ENCODE results near the gene DGKH. TPM values are rescaled to one million over a fixed set of nuclear protein-coding genes. Genes with fewer than 3 reads are reported as not detected.

Gene DGKH
- total and polyA plus RNA-seq, 2 donors from 2014 or later = 1.7 to 28.8 TPM

GRCh38 chr13:42255886-42256285, 207.4 kb downstream of the DGKH start:
- TF ChIP-seq, protein P1, sequence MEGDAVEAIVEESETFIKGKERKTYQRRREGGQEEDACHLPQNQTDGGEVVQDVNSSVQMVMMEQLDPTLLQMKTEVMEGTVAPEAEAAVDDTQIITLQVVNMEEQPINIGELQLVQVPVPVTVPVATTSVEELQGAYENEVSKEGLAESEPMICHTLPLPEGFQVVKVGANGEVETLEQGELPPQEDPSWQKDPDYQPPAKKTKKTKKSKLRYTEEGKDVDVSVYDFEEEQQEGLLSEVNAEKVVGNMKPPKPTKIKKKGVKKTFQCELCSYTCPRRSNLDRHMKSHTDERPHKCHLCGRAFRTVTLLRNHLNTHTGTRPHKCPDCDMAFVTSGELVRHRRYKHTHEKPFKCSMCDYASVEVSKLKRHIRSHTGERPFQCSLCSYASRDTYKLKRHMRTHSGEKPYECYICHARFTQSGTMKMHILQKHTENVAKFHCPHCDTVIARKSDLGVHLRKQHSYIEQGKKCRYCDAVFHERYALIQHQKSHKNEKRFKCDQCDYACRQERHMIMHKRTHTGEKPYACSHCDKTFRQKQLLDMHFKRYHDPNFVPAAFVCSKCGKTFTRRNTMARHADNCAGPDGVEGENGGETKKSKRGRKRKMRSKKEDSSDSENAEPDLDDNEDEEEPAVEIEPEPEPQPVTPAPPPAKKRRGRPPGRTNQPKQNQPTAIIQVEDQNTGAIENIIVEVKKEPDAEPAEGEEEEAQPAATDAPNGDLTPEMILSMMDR (IDR thresholded peaks at IDR 0.05; ENCODE audit: borderline replicate concordance, extremely low read depth, insufficient read depth) = no peak
- H3K36me3 ChIP-seq (ENCODE audit: control insufficient read depth in 2 of 3, insufficient read depth in 3 of 3, low read length in 3 of 3) = no peaks in the 10 kb centered on the region
- H3K27ac ChIP-seq (ENCODE audit: low read depth in 2 of 2, low read length in 2 of 2) = no peak overlapping the region
- no peak overlapping the region for H3K4me3 ChIP-seq (ENCODE audit: low read length in 3 of 3)
- DNase-seq = no peak
- H3K9me3 ChIP-seq (ENCODE audit: control insufficient read depth in 2 of 3, insufficient read depth in 1 of 3, low read length in 3 of 3) = no peaks in the 10 kb centered on the region
- FAIRE-seq = no peak
- intact Hi-C loops (cut with DNase I) = no loop called here
- no peak overlapping the region for H3K9ac ChIP-seq (ENCODE audit: low read length in 3 of 3)
- H3K27me3 ChIP-seq (ENCODE audit: control insufficient read depth, insufficient read depth, low read length) = no peaks in the 10 kb centered on the region
- H3K4me1 ChIP-seq (ENCODE audit: control insufficient read depth in 2 of 3, insufficient read depth in 2 of 3, low read depth in 1 of 3, low read length in 3 of 3) = no peaks in the 10 kb centered on the region

- no peak for DNase-seq
- Histone ChIP-seq H3K27ac (ENCODE audit: low read depth in 2 of 2, low read length in 2 of 2) (no peak overlapping the region), H3K9ac (ENCODE audit: low read length in 3 of 3) (no peak overlapping the region), H3K27me3 (ENCODE audit: control insufficient read depth, insufficient read depth, low read length) (no peaks in the 10 kb centered on the region), H3K9me3 (ENCODE audit: control insufficient read depth in 2 of 3, insufficient read depth in 1 of 3, low read length in 3 of 3) (no peaks in the 10 kb centered on the region), H3K4me1 (ENCODE audit: control insufficient read depth in 2 of 3, insufficient read depth in 2 of 3, low read depth in 1 of 3, low read length in 3 of 3) (no peaks in the 10 kb centered on the region), H3K4me3 (ENCODE audit: low read length in 3 of 3) (no peak overlapping the region), H3K36me3 (ENCODE audit: control insufficient read depth in 2 of 3, insufficient read depth in 3 of 3, low read length in 3 of 3) (no peaks in the 10 kb centered on the region)
- intact Hi-C loops (cut with DNase I) = no loop called here
- no peak for FAIRE-seq
- TF ChIP-seq, protein P1 (IDR thresholded peaks at IDR 0.05; ENCODE audit: borderline replicate concordance, extremely low read depth, insufficient read depth) = no peak
Measured at GRCh38 chr13:42258747-42259146, 210.3 kb downstream of the DGKH start.

DNA sequence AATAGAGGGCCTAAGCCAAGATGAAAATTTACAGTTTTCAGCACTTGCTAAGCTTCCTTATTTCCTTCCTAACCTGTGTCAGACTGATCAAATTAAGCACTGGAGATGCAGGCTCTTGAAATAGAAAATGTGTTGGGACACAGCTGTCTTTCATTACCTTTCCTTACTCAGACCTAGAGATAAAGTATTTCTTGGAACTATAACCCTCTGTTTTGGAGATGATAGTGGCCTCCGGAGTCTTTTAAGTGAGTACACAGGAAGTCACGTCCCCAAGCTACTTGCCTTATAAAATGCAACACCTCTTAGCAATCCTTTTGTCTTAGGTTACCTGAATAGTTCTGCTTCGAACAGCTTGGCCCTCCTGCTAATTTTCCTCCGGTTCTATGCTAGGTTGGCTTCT, 211.1 kb downstream of the DGKH start:
- no peak for FAIRE-seq
- Histone ChIP-seq H3K27me3 (ENCODE audit: control insufficient read depth, insufficient read depth, low read length) (no peaks in the 10 kb centered on the region), H3K4me3 (ENCODE audit: low read length in 3 of 3) (no peak overlapping the region), H3K27ac (ENCODE audit: low read depth in 2 of 2, low read length in 2 of 2) (no peak overlapping the region), H3K36me3 (ENCODE audit: control insufficient read depth in 2 of 3, insufficient read depth in 3 of 3, low read length in 3 of 3) (no peaks in the 10 kb centered on the region), H3K9ac (ENCODE audit: low read length in 3 of 3) (no peak overlapping the region), H3K9me3 (ENCODE audit: control insufficient read depth in 2 of 3, insufficient read depth in 1 of 3, low read length in 3 of 3) (no peaks in the 10 kb centered on the region), H3K4me1 (ENCODE audit: control insufficient read depth in 2 of 3, insufficient read depth in 2 of 3, low read depth in 1 of 3, low read length in 3 of 3) (no peaks in the 10 kb centered on the region)
- intact Hi-C loops (cut with DNase I) = no loop called here
- DNase-seq = no peak
- TF ChIP-seq, protein P1 (IDR thresholded peaks at IDR 0.05; ENCODE audit: borderline replicate concordance, extremely low read depth, insufficient read depth) = no peak
